G401.6 (cell line): Measurements from ENCODE around the gene IGSF21.
A peak's percentile ranks its signal among the peaks of the same experiment; 100 is the strongest.

ENCODE experiments used
- FAIRE-seq: peaks from 2 replicates; lab custom pipeline; 2012; peaks lifted over from hg19 to GRCh38; lab: Jason Lieb, UNC

IGSF21 gene

GRCh38 chr1:18097206-18097605 is 10.4 kb upstream of the IGSF21 start:
- FAIRE-seq = no peak

DNA sequence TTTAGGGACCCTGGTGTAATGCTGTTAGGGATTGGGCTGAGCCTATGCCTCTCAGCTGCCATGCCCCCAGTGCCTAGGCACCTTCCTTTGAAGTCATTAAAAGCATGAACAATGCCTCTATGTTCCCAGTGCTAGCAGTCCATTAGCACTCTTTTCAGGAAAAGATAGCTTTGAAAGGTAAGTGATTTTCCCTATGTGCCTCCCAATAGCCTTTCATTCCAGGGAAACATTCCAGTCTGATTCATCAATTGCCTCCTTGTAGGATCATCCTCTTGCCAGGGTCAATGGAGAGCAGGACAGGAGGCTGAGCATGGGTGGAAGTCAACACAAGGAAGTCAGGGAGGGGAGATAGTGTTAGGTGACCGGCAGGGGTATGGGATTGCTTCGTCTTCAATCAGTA is 8.6 kb upstream of the IGSF21 start:
- FAIRE-seq = no peak

GRCh38 chr1:18100060-18100459 is 7.5 kb upstream of the IGSF21 start:
- no peak for FAIRE-seq

DNA sequence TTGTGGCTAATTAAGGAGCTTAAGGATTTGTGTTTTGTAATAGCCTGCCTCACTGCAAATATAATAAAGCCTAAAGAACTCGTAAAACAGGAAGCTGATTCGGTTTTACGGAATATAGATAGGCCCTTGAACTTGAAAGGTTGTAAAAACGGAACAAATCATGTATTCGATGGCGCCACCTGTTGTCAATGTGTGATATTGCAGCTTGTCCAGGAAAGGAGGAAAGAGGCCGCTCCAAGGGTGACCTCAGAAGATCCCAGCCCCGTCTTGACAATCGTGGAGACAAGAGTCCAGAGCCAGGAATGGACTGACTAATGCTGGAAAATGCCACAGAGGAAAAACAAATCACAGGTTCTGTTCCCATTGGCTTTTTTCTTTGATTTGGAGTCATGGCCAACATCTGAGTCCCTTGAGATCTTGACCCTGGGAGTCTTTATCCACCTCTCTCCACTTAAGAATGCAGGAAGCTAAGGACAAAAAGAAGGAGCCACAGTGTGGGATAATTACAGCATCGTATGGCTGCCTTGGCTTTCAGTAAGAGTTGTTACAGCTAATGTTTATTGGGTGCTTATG is 7.0 kb upstream of the IGSF21 start:
- peak; percentile 49 for FAIRE-seq

GRCh38 chr1:18101508-18101907 is 6.1 kb upstream of the IGSF21 start:
- no peak for FAIRE-seq

DNA sequence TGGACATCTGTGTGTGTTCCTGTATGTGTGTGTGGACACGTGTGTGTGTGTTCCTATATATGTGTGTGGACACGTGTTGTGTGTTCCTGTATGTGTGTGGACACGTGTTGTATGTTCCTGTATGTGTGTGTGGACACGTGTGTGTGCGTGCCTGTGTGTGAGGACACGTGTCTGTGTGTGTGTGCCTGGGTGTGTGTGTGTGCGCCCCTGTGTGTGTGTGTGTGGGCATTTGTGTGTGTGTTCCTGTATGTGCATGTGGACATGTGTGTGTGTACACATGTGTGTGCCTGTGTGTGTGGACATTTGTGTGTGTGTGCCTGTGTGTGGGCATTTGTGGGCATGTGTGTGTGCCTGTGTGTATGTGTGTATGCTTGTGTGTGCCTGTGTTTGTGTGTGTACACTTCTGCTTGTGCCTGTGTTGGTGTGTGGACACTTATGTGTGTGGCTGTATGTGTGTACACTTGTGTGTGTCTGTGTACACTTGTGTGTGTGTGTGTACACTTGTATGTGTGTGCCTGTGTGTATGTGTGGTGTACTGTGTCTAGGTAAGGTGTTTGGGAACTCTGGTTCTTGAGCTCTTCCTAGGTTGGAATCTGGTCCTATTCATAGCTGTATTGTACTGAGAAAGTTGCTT is 3.7 kb upstream of the IGSF21 start:
- no peak for FAIRE-seq

- no peak for FAIRE-seq
These were observed 3.0 kb upstream of the IGSF21 start for GRCh38 chr1:18104546-18105100.

DNA sequence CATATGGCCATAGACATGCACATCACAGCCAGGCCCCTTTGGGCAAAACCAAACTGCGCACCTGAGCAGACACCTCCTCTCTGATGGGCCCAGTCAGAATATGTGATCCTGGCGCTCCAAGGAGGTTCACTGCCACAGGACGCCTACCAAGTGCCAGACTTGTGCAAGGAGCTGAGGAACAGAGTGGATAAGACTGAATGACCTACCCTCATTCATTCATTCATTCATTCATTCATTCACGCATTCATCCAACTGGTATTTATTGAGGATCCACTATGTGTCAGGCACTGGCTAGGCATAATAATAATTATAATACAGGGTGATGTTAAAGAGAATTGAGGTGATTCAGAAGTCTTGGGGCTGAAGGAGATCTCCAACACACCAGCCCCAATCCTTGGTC is 2.4 kb upstream of the IGSF21 start:
- no peak for FAIRE-seq

- no peak for FAIRE-seq
These were observed 880 bp downstream of the IGSF21 start for GRCh38 chr1:18108299-18109057.

GRCh38 chr1:18109058-18109755 is 1.6 kb downstream of the IGSF21 start:
- FAIRE-seq = no peak

DNA sequence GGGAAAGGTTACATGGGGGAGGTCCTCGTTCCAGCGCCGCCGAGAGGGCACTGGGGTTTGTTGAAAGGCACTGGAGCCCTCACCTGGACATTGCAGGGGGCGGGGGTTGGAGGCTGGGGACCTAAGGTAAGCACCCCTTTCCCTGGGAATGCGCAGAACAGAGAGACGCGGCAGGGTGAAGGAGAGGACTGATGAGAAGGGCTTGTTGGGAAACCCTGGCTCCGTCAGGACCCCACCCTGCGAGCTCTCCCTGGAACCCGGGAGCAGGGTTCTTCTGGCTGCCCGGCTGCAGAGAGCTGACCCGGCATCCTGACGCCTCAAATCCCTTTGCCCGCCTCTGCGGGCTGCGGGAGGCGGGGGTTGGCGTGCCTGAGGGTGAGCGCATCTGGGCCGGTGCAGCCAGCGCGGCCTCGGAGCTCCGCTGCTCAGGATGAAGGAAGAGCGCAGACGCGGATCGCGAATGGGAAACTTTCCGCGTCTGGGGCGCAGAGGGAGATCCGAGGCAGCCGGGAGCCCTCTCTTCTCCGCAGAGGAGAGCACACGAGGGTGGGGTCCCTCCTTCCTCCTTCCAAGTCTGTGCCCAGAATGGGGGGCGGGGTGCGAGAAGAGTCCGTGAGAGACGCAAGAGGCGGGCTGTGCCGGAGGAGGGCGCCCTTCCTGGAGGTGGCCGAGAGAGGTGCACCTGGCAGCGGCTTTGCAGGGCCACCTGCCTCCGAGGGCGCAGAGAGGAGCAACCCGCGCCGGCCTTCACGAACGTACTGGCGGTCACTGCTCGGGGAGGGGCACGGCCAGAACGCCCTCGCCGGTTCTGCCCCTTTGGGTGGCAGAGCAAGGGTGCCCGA is 2.4 kb downstream of the IGSF21 start:
- FAIRE-seq = no peak

DNA sequence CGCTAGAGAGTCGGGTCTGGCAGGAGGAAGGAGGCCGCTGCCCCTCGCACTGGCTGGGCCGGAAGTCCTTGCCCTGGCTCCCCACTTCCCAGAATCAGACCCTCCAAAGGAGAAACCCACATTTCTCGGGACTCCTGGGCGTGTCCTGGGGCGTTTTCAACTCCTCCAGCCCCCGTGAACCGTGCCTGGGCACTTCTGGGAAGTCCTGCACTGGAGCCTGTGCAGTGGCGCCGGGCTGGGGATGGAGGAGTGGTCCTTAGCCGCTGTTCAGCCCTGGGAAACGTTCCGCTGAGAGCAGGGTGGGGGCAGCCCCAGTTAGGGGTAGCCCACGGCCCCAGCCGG is 3.0 kb downstream of the IGSF21 start:
- no peak for FAIRE-seq

DNA sequence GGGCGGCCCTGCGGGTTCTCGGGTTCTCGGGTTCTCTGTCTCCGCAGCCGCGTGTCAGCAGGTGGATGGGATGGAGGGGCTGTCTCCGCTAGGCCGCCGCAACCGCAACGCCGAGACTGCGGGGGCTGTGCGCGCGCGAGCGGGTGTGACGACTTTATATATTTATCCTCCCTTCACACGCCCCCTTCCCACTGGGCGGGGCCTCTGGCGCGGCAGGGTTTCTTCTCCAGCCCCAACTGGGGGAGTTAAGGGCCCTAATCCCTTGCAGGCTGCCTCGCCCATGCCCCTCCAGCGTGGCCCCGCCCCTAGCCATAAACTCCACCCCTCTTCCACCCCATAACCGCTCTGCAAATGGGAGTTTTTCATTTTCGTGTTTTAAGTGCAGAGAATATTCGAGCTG is 3.4 kb downstream of the IGSF21 start:
- FAIRE-seq = no peak

DNA sequence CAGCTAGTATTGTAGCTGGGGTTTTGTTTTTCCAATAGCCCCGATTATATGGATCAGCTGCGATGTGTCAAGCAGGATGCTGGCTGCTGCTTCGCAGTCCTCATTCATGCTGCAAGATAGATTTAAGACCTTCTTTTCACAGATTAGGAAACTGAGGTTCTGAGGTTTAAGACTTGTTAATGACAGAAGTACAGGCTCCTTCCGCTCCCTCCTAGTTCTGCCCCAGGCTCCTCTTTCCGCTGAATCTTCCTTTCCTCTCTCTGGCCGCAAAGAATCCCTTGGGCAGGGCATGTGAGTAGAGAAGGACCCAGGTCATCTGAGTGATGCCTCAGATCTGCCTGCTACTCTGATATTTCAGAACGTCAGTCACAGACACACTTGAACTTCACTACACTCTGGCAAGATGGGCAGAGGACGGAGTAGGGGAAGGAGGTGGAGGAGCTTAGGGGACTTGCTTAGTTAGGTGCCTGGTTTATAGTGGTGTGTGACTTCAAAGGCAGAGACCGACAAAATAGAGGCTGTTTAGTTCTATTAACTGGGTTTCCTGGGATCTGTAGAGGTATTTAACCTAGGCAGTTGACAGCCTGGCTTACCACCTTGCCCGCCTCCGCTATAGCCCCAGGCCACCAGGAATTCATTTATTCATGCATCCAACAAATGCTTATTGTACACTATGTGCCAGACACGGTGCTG is 4.2 kb downstream of the IGSF21 start:
- no peak for FAIRE-seq

GRCh38 chr1:18112611-18113010 is 5.0 kb downstream of the IGSF21 start:
- no peak for FAIRE-seq

DNA sequence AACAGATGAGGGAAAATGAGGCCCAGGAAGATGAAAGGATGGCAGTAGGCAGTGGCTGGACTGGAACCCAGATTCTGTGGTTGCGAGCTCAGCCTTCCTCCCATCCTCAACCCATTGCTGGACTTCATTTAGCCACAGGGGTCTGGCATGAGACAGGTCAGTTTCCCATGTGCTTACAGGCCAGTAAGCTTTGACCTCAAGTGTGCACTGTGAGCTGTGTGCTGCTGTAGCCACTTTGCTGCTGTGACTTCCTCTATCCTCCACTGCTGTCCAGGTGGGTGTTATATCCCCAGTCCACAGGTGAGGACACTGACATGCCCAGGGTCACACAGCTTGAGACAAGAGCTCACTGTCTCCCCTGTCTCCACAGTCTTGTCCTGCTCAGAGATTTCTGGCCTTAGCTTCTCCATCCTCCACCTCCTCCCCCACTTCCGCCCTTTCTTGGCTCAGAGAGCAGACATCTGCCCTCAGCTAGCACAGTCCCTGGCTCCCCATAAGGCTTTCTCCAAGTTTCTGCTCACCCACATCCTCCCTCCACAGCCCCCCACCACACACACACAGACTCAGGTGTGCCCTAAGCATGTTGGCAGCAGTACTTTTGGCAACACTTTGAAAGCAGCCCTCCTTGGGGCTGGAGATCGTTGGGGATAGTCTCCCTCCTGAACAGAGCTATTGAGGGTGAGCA is 7.3 kb downstream of the IGSF21 start:
- FAIRE-seq = no peak

DNA sequence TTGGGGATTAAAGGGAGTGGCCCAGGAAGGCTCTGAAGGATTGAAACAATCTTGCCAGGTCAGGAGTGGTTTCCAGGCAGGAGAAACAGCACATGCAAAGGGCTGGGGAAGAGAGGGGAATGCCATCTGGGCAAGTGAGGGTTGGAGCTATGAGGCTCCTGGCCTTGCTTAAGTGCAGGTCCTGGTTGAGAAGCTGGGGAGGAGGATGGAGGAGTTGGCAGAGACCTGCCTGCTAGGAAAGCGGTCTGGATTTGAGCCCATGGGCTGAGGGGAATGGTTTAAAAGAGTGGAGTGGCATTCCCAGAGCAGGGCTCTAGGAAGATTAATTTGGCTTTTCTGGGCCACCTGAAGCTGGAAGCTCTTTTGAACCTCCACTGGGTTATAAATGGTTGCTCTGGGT is 9.2 kb downstream of the IGSF21 start:
- no peak for FAIRE-seq

DNA sequence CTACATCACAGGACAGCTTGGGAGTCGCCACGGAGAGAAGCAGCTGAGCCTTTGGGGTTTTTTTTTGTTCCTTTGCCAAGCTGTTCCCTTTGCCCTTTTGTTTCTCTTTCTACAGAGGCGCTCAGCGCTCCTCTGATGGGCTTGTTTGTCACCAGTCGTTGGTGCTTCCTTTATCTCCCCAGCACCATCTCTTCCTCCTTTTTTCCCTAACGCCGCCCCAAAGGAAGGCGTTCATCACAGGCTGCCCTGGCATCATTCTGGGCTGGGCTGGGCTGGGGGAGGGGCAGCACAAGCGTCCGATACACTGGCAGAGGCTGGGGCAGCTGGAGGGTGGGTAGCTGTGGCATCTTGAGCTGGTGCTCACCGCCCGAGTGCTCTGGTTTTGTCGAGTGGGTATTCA is 10.5 kb downstream of the IGSF21 start:
- FAIRE-seq = no peak

GRCh38 chr1:18118491-18118890 is 10.9 kb downstream of the IGSF21 start:
- FAIRE-seq = no peak

- FAIRE-seq = no peak
These were observed 11.7 kb downstream of the IGSF21 start for GRCh38 chr1:18119289-18119688.
